Keratinocyte (primary cell): Measurements from ENCODE around the gene TEX44. TPM values are rescaled to one million over a fixed set of nuclear protein-coding genes. Genes with fewer than 3 reads are reported as not detected.

ENCODE experiments used
- DNase-seq: peaks from one replicate; pipeline ENCODE4 v3.0.0-alpha.2; 2011; ENCODE audit warnings: low read depth, missing footprints, low spot score
- FAIRE-seq: peaks from 2 replicates; lab custom pipeline; 2011; peaks lifted over from hg19 to GRCh38; lab: Jason Lieb, UNC
- H2AFZ ChIP-seq: 2 replicates; pipeline ENCODE4 v1.6.0; 2012; ENCODE audit warnings: low read length, control low read depth, inconsistent platforms; ENCODE audit not compliant: control insufficient read depth
- H3K27ac ChIP-seq: 2 replicates; pipeline ENCODE4 v1.5.1; 2011; ENCODE audit warnings: low read length; ENCODE audit not compliant: control insufficient read depth, insufficient read depth
- H3K27me3 ChIP-seq: 3 replicates; pipeline ENCODE4 v1.6.0; 2011; ENCODE audit warnings: low read length; ENCODE audit not compliant: control insufficient read depth, insufficient read depth; ENCODE audit errors: extremely low read depth
- H3K36me3 ChIP-seq, 2 experiments: 2 replicates in 1 of 2; 3 replicates in 1 of 2; pipeline ENCODE4 v1.5.1; 2011; ENCODE audit warnings: low read length in 2 of 2, mild to moderate bottlenecking in 1 of 2; ENCODE audit not compliant: control insufficient read depth in 2 of 2, insufficient read depth in 2 of 2; ENCODE audit errors: extremely low read depth in 1 of 2
- H3K4me1 ChIP-seq: 3 replicates; pipeline ENCODE4 v1.5.1; 2011; ENCODE audit warnings: low read length; ENCODE audit not compliant: control insufficient read depth, insufficient read depth; ENCODE audit errors: extremely low read depth
- H3K4me2 ChIP-seq: 3 replicates; pipeline ENCODE4 v1.6.0; 2011; ENCODE audit warnings: low read depth, low read length; ENCODE audit not compliant: control insufficient read depth, insufficient read depth; ENCODE audit errors: extremely low read depth
- H3K4me3 ChIP-seq, 3 experiments: fragments of 200-600 bp in 1 of 3; sonication (generic) in 1 of 3; 2 replicates in 2 of 3; 3 replicates in 1 of 3; pipeline ENCODE4 v1.5.1; 2011 to 2016; ENCODE audit warnings: low read length in 3 of 3, mild to moderate bottlenecking in 3 of 3, control low read depth in 2 of 3, inconsistent platforms in 1 of 3, low read depth in 1 of 3, mixed read lengths in 1 of 3, mixed run types in 1 of 3, moderate library complexity in 1 of 3; ENCODE audit not compliant: control insufficient read depth in 2 of 3, insufficient read depth in 2 of 3; ENCODE audit errors: extremely low read depth in 1 of 3
- H3K79me2 ChIP-seq: 2 replicates; pipeline ENCODE4 v1.6.0; 2012; ENCODE audit warnings: low read length; ENCODE audit not compliant: control insufficient read depth, insufficient read depth
- H3K9ac ChIP-seq: 3 replicates; pipeline ENCODE4 v1.6.0; 2011; ENCODE audit warnings: low read length; ENCODE audit not compliant: control insufficient read depth, insufficient read depth; ENCODE audit errors: extremely low read depth
- H3K9me1 ChIP-seq: 3 replicates; pipeline ENCODE4 v1.6.0; 2011; ENCODE audit warnings: low read length; ENCODE audit not compliant: control insufficient read depth, insufficient read depth; ENCODE audit errors: extremely low read depth
- H3K9me3 ChIP-seq: 2 replicates; pipeline ENCODE4 v1.5.1; 2012; ENCODE audit warnings: low read depth, low read length; ENCODE audit not compliant: control insufficient read depth
- H4K20me1 ChIP-seq: 3 replicates; pipeline ENCODE4 v1.6.0; 2011; ENCODE audit warnings: low read length; ENCODE audit not compliant: control insufficient read depth, insufficient read depth; ENCODE audit errors: extremely low read depth
- EZH2 ChIP-seq: IDR thresholded peaks from one replicate; pipeline ENCODE4 v1.6.1; 2012; ENCODE audit warnings: inconsistent platforms, mild to moderate bottlenecking, low read length, moderate library complexity
- dilution Hi-C: fragments of 300-500 bp; cut with MboI; formaldehyde crosslinking; loops from one replicate; pipeline ENCODE4 v1.7.0; 2020; ENCODE audit warnings: low sequenced_read_pairs; ENCODE audit not compliant: extremely low pct_ligation_motif_present
- polyA plus RNA-seq, 5 experiments: library from polyadenylated mRNA; depleted of rRNA in 3 of 5; stranded (reverse) in 3 of 5; stranded (forward) in 1 of 5; unstranded in 1 of 5; fragments of >200 nt; gene quantifications; 1 replicate in 1 of 5; 2 replicates in 3 of 5; 3 replicates in 1 of 5; pipeline versions ENCODE4 v1.2.1 to v1.2.3, GENCODE V29; 2011 to 2012; ENCODE audit warnings: missing spikeins in 2 of 5, low read depth in 1 of 5, low replicate concordance in 1 of 5
- TF ChIP-seq, protein P1 (sequence below), 3 experiments: IDR thresholded peaks in 1 of 3; conservative IDR thresholded peaks in 1 of 3; optimal IDR thresholded peaks in 1 of 3; 2 replicates in 2 of 3; 3 replicates in 1 of 3; pipeline versions ENCODE3 to v1.5.1; 2011; ENCODE audit warnings: low read length in 3 of 3, mild to moderate bottlenecking in 3 of 3, moderate library complexity in 2 of 3, control low read depth in 1 of 3, inconsistent platforms in 1 of 3; ENCODE audit not compliant: insufficient read depth in 2 of 3; ENCODE audit errors: extremely low read depth in 1 of 3

Gene TEX44
- polyA plus RNA-seq, 1 donor (not counting 4 experiments of a cell fraction or from before 2014, with no cell fraction given) = not detected

- Histone ChIP-seq H3K36me3 (no peaks in the 10 kb centered on the region), H3K4me2 (no peak overlapping the region), H3K9me3 (peaks cover 2% of the 10 kb centered on the region), H3K9ac (no peak overlapping the region), H3K4me1 (no peaks in the 10 kb centered on the region), H3K9me1 (no peaks in the 10 kb centered on the region), H2AFZ (no peak overlapping the region), H3K79me2 (no peaks in the 10 kb centered on the region), H3K27ac (no peak overlapping the region), H3K4me3 (no peak overlapping the region), H3K27me3 (peaks cover 6% of the 10 kb centered on the region), H4K20me1 (no peaks in the 10 kb centered on the region)
- TF ChIP-seq, protein P1, sequence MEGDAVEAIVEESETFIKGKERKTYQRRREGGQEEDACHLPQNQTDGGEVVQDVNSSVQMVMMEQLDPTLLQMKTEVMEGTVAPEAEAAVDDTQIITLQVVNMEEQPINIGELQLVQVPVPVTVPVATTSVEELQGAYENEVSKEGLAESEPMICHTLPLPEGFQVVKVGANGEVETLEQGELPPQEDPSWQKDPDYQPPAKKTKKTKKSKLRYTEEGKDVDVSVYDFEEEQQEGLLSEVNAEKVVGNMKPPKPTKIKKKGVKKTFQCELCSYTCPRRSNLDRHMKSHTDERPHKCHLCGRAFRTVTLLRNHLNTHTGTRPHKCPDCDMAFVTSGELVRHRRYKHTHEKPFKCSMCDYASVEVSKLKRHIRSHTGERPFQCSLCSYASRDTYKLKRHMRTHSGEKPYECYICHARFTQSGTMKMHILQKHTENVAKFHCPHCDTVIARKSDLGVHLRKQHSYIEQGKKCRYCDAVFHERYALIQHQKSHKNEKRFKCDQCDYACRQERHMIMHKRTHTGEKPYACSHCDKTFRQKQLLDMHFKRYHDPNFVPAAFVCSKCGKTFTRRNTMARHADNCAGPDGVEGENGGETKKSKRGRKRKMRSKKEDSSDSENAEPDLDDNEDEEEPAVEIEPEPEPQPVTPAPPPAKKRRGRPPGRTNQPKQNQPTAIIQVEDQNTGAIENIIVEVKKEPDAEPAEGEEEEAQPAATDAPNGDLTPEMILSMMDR (optimal IDR thresholded peaks at IDR 0.05 in 1 of 3, IDR thresholded peaks at IDR 0.05 in 1 of 3, conservative IDR thresholded peaks at IDR 0.05 in 1 of 3; ENCODE audit: extremely low read depth in 1 of 3, insufficient read depth in 2 of 3, low read length in 3 of 3) = no peak
- TF ChIP-seq EZH2 = no peak
- FAIRE-seq (no peak), DNase-seq (no peak)
- dilution Hi-C loops = no loop called here
Measured at GRCh38 chr2:231546014-231546715, 46.5 kb upstream of the TEX44 start.

DNA sequence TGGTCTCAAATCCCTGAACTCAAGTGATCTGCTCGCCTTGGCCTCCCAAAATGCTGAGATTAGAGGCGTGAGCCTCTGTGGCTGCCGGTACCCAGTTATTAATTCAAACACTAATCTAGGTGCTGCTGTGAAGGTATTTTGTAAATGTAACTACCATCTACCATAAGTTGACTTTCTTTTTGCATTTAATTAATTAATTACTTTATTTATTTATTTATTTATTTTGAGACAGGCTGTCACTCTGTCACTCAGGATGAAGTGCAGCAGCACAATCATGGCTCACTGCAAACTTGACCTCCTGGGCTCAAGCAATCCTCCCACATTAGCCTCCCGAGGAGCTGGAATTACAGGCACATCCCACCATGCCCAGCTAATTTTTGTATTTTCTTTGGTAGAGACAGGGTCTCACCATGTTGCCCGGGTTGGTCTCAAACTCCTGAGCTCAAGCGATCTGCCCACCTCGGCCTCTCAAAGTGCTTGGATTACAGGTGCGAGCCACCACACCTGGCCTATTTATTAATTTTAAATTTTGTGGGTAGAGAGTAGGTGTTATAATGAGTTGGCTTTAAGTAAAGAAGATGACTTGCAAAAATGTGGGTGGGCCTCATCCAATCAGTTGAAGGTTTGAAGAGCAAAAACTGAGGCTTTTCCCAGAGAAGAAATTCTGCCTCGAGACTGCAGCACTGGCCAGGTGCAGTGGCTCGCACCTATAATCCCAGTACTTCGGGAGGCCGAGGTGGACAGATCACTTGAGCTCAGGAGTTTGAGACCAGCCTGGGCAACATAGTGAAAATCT lies 45.2 kb upstream of the TEX44 start:
- no peak overlapping the region for H2AFZ ChIP-seq
- no peaks in the 10 kb centered on the region for H3K79me2 ChIP-seq
- no peak for FAIRE-seq
- peaks cover 2% of the 10 kb centered on the region for H3K9me3 ChIP-seq
- H3K9ac ChIP-seq = no peak overlapping the region
- no peak overlapping the region for H3K27ac ChIP-seq
- H3K4me2 ChIP-seq = no peak overlapping the region
- no peak for DNase-seq
- no peaks in the 10 kb centered on the region for H3K9me1 ChIP-seq
- no peak overlapping the region for H3K4me3 ChIP-seq
- dilution Hi-C loops = no loop called here
- H3K27me3 ChIP-seq = no peaks in the 10 kb centered on the region
- TF ChIP-seq EZH2 = no peak
- TF ChIP-seq, protein P1 (optimal IDR thresholded peaks at IDR 0.05 in 1 of 3, IDR thresholded peaks at IDR 0.05 in 1 of 3, conservative IDR thresholded peaks at IDR 0.05 in 1 of 3; ENCODE audit: extremely low read depth in 1 of 3, insufficient read depth in 2 of 3, low read length in 3 of 3) = no peak
- no peaks in the 10 kb centered on the region for H3K4me1 ChIP-seq
- no peaks in the 10 kb centered on the region for H3K36me3 ChIP-seq
- H4K20me1 ChIP-seq = no peaks in the 10 kb centered on the region
